Gastrocnemius medialis (tissue), 4 donors: Measurements from ENCODE around the gene MC1R. TPM values are rescaled to one million over a fixed set of nuclear protein-coding genes. Genes with fewer than 3 reads are reported as not detected.

ENCODE experiments used
- ATAC-seq, 2 donors: fragments of 150-250 bp; one replicate each; pipeline ENCODE4 v1.9.1; 2016
- DNase-seq, 2 donors: peaks; one replicate each; pipeline ENCODE4 v3.0.0-alpha.2; 2019
- H3K27ac ChIP-seq, 4 donors: fragments of 200-600 bp; sonication (generic); 1 replicate in 1 of 4; 2 replicates in 3 of 4; pipeline ENCODE4 v1.5.1; 2016 to 2018; ENCODE audit warnings: mild to moderate bottlenecking in 2 of 4, moderate library complexity in 1 of 4
- H3K27me3 ChIP-seq, 3 donors: fragments of 200-600 bp; sonication (generic) in 2 of 3; 1 replicate in 1 of 3; 2 replicates in 2 of 3; pipeline versions ENCODE4 v1.5.1 to v1.6.0; 2016 to 2019; ENCODE audit warnings: mild to moderate bottlenecking in 1 of 3, moderate library complexity in 1 of 3
- H3K36me3 ChIP-seq, 2 donors: fragments of 200-600 bp; sonication (generic) in 1 of 2; one replicate each; pipeline ENCODE4 v1.5.1; 2017 to 2018
- H3K4me1 ChIP-seq, 2 donors: fragments of 200-600 bp; sonication (generic) in 1 of 2; one replicate each; pipeline ENCODE4 v1.5.1; 2016 to 2017; ENCODE audit warnings: mild to moderate bottlenecking in 2 of 2
- H3K4me3 ChIP-seq, 4 donors: fragments of 200-600 bp; sonication (generic) in 3 of 4; 1 replicate in 1 of 4; 2 replicates in 3 of 4; pipeline ENCODE4 v1.5.1; 2016 to 2019; ENCODE audit warnings: mild to moderate bottlenecking in 2 of 4
- H3K9me3 ChIP-seq, 3 donors: fragments of 200-600 bp; sonication (generic) in 2 of 3; 1 replicate in 1 of 3; 2 replicates in 2 of 3; pipeline ENCODE4 v1.5.1; 2016 to 2019
- CTCF ChIP-seq, 5 experiments: fragments of 450-650 bp in 3 of 5; fragments of 200-600 bp in 2 of 5; sonication (generic) in 2 of 5; IDR thresholded peaks in 4 of 5; conservative IDR thresholded peaks in 1 of 5; 1 replicate in 4 of 5; 2 replicates in 1 of 5; pipeline ENCODE4 v1.5.1; 2016 to 2019; ENCODE audit warnings: antibody characterized with exemption in 5 of 5, mild to moderate bottlenecking in 3 of 5, moderate library complexity in 3 of 5
- POLR2A ChIP-seq, 2 donors: fragments of 450-650 bp; IDR thresholded peaks; one replicate each; pipeline ENCODE4 v1.6.1; 2017; ENCODE audit warnings: antibody characterized with exemption in 2 of 2, mild to moderate bottlenecking in 2 of 2, moderate library complexity in 2 of 2
- in situ Hi-C, 4 donors: fragments of 200-750 bp; cut with MboI; loops; one replicate each; pipeline versions ENCODE4 v1.15.0 to v1.8.0; 2017; ENCODE audit warnings: low sequenced_read_pairs in 4 of 4
- intact Hi-C: fragments of 100-400 bp; cut with DNase I; formaldehyde crosslinking; loops from one replicate; pipeline ENCODE4 v1.15.1; 2023; ENCODE audit warnings: low total_unique reads
- total RNA-seq, 4 donors: library from RNA; depleted of rRNA; stranded (reverse); fragments of >200 nt; gene quantifications; one replicate each; pipeline versions ENCODE4 v1.1.0 to v1.2.3, GENCODE V29; 2016

Gene MC1R
- total RNA-seq, 4 donors from 2014 or later, result 0.33 to 1.8 (median 0.92) TPM

GRCh38 chr16:89905511-89906139 lies 13.0 kb upstream of the MC1R start:
- no peaks in the 10 kb centered on the region for H3K9me3 ChIP-seq
- H3K4me1 ChIP-seq, result no peaks in the 10 kb centered on the region
- in situ Hi-C loops (no loop called here), intact Hi-C loops (no loop called here)
- ATAC-seq (no peak), DNase-seq (no peak)
- H3K27me3 ChIP-seq, result no peaks in the 10 kb centered on the region
- H3K4me3 ChIP-seq, result no peak overlapping the region
- H3K36me3 ChIP-seq, result peaks cover 0 to 55% of the 10 kb centered on the region in 2 donors
- no peak for TF ChIP-seq POLR2A (IDR thresholded peaks at IDR 0.05)
- TF ChIP-seq CTCF (IDR thresholded peaks at IDR 0.05 in 4 of 5, conservative IDR thresholded peaks at IDR 0.05 in 1 of 5), result no peak
- no peak overlapping the region for H3K27ac ChIP-seq

- no peak overlapping the region for H3K27ac ChIP-seq
- H3K9me3 ChIP-seq, result no peaks in the 10 kb centered on the region
- H3K4me3 ChIP-seq, result no peak overlapping the region
- in situ Hi-C loops (no loop called here), intact Hi-C loops (no loop called here)
- no peaks in the 10 kb centered on the region for H3K27me3 ChIP-seq
- TF ChIP-seq POLR2A (IDR thresholded peaks at IDR 0.05), result no peak
- TF ChIP-seq CTCF (IDR thresholded peaks at IDR 0.05 in 4 of 5, conservative IDR thresholded peaks at IDR 0.05 in 1 of 5), result no peak
- no peaks in the 10 kb centered on the region for H3K4me1 ChIP-seq
- DNase-seq (no peak), ATAC-seq (no peak)
- H3K36me3 ChIP-seq, result peaks cover 0 to 49% of the 10 kb centered on the region in 2 donors
Observed at GRCh38 chr16:89906140-89907025, 12.3 kb upstream of the MC1R start.

DNA sequence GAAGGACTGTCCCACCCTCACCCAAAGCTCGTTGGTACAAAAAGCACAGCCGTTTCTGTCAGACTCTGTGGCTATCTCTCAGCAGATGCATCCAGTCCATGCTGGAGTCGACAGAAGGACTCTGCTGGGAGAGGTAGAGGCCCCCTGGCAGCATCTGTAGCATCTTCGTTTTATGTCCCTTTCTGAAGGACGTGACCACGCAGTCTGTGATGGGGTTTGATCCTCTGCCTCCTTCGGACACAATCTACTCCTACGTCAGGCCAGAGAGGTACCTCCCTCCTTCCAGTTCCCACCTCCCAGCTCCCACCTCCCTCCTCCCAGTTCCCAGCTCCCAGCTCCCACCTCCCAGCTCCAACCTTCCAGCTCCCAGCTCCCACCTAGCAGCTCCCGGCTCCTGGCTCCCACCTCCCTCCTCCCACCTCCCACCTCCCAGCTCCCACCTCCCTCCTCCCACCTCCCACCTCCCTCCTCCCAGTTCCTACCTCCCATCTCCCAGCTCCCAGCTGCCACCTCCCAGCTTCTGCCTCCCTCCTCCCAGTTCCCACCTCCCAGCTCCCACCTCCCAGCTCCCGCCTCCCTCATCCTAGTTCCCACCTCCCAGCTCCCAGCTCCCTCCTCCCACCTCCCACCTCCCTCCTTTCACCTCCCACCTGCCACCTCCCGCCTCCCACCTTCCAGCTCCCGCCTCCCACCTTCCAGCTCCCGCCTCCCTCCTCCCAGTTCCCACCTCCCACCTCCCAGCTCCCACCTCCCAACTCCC lies 11.4 kb upstream of the MC1R start:
- TF ChIP-seq POLR2A (IDR thresholded peaks at IDR 0.05) (no peak), CTCF (IDR thresholded peaks at IDR 0.05 in 4 of 5, conservative IDR thresholded peaks at IDR 0.05 in 1 of 5) (no peak)
- intact Hi-C loops, result no loop called here
- DNase-seq (no peak), ATAC-seq (no peak)
- H3K9me3 ChIP-seq, result no peaks in the 10 kb centered on the region
- no peak overlapping the region for H3K27ac ChIP-seq
- no peaks in the 10 kb centered on the region for H3K27me3 ChIP-seq
- peaks cover 0 to 49% of the 10 kb centered on the region in 2 donors for H3K36me3 ChIP-seq
- no peak overlapping the region for H3K4me3 ChIP-seq
- H3K4me1 ChIP-seq, result no peaks in the 10 kb centered on the region
- in situ Hi-C loops, result no loop called here

GRCh38 chr16:89908236-89908635 lies 10.4 kb upstream of the MC1R start:
- H3K27ac ChIP-seq, result no peak overlapping the region
- H3K36me3 ChIP-seq, result peaks cover 0 to 43% of the 10 kb centered on the region in 2 donors
- TF ChIP-seq POLR2A (IDR thresholded peaks at IDR 0.05) (no peak), CTCF (IDR thresholded peaks at IDR 0.05 in 4 of 5, conservative IDR thresholded peaks at IDR 0.05 in 1 of 5) (no peak)
- DNase-seq (no peak), ATAC-seq (no peak)
- in situ Hi-C loops, result no loop called here
- H3K9me3 ChIP-seq, result no peaks in the 10 kb centered on the region
- no peak overlapping the region for H3K4me3 ChIP-seq
- intact Hi-C loops, result no loop called here
- H3K27me3 ChIP-seq, result no peaks in the 10 kb centered on the region
- no peaks in the 10 kb centered on the region for H3K4me1 ChIP-seq
